SK-N-SH treated with all-trans-retinoic acid at 6 μM for 48 hours (cell line): ENCODE results near the gene UBASH3B.

ENCODE experiments used
- ATAC-seq: fragments of 200-7000 bp; cut with Tn5 transposase; 3 replicates; pipeline ENCODE4 v1.9.1; 2020; ENCODE audit warnings: mild to moderate bottlenecking, moderate library complexity
- ARNTL ChIP-seq: fragments of 450-650 bp; formaldehyde crosslinking; IDR thresholded peaks from 2 replicates; pipeline ENCODE4 v1.5.0; 2020; ENCODE audit warnings: low read depth, mild to moderate bottlenecking, moderate library complexity, borderline replicate concordance
- BACH2 ChIP-seq: fragments of 250-450 bp; sonication (Bioruptor Pico); IDR thresholded peaks from 2 replicates; pipeline ENCODE4 v1.9.0; 2021; ENCODE audit warnings: mild to moderate bottlenecking, borderline replicate concordance
- ESRRG ChIP-seq: fragments of 250-450 bp; sonication (Bioruptor Pico); IDR thresholded peaks from 2 replicates; pipeline ENCODE4 v1.6.1; 2021; ENCODE audit warnings: mild to moderate bottlenecking
- GLIS3 ChIP-seq: fragments of 250-450 bp; sonication (Bioruptor Pico); IDR thresholded peaks from 2 replicates; pipeline ENCODE4 v1.5.0; 2020; ENCODE audit warnings: mild to moderate bottlenecking, moderate library complexity
- ISL1 ChIP-seq: fragments of 250-450 bp; sonication (Bioruptor Pico); IDR thresholded peaks from 2 replicates; pipeline ENCODE4 v2.1.2; 2022; ENCODE audit warnings: mild to moderate bottlenecking, moderate library complexity
- OSR1 ChIP-seq: fragments of 250-450 bp; sonication (Bioruptor Pico); IDR thresholded peaks from 2 replicates; pipeline ENCODE4 v1.8.0; 2022; ENCODE audit warnings: moderate library complexity, mild to moderate bottlenecking, inconsistent platforms
- PPARA ChIP-seq: fragments of 250-450 bp; sonication (Bioruptor Pico); IDR thresholded peaks from 2 replicates; pipeline ENCODE4 v1.5.0; 2020; ENCODE audit warnings: mild to moderate bottlenecking, borderline replicate concordance
- RARB ChIP-seq: fragments of 250-450 bp; sonication (Bioruptor Pico); IDR thresholded peaks from 2 replicates; pipeline ENCODE4 v1.8.0; 2021; ENCODE audit warnings: mild to moderate bottlenecking, moderate library complexity
- SNAI2 ChIP-seq: fragments of 250-450 bp; sonication (Bioruptor Pico); IDR thresholded peaks from 2 replicates; pipeline ENCODE4 v1.5.0; 2020; ENCODE audit warnings: mild to moderate bottlenecking, moderate library complexity
- TCF4 ChIP-seq: fragments of 250-450 bp; sonication (Bioruptor Pico); IDR thresholded peaks from 2 replicates; pipeline ENCODE4 v1.8.0; 2021; ENCODE audit warnings: mild to moderate bottlenecking, moderate library complexity, borderline replicate concordance
- TOX ChIP-seq: fragments of 250-450 bp; sonication (Bioruptor Pico); IDR thresholded peaks from 2 replicates; pipeline ENCODE4 v1.8.0; 2021; ENCODE audit warnings: mild to moderate bottlenecking, moderate library complexity, borderline replicate concordance
- ZC3H10 ChIP-seq: fragments of 250-450 bp; sonication (Bioruptor Pico); IDR thresholded peaks from 2 replicates; pipeline ENCODE4 v1.5.1; 2021; ENCODE audit warnings: mild to moderate bottlenecking, moderate library complexity
- ZFP30 ChIP-seq: fragments of 450-650 bp; formaldehyde crosslinking; IDR thresholded peaks from 2 replicates; pipeline ENCODE4 v1.5.0; 2022; ENCODE audit warnings: mild to moderate bottlenecking, moderate library complexity
- ZNF565 ChIP-seq: fragments of 450-650 bp; formaldehyde crosslinking; conservative IDR thresholded peaks from 2 replicates; pipeline ENCODE4 v1.5.0; 2020; ENCODE audit warnings: low read depth, mild to moderate bottlenecking, moderate library complexity
- ZNF70 ChIP-seq: fragments of 450-650 bp; formaldehyde crosslinking; IDR thresholded peaks from 2 replicates; pipeline ENCODE4 v1.5.0; 2020; ENCODE audit warnings: mild to moderate bottlenecking, moderate library complexity
- ZNF8 ChIP-seq: fragments of 450-650 bp; formaldehyde crosslinking; IDR thresholded peaks from 2 replicates; pipeline ENCODE4 v1.5.0; 2020; ENCODE audit warnings: mild to moderate bottlenecking, moderate library complexity
- TF ChIP-seq, protein P1 (sequence below): fragments of 250-450 bp; sonication (Bioruptor Pico); IDR thresholded peaks from 2 replicates; pipeline ENCODE4 v1.5.0; 2020; ENCODE audit warnings: mild to moderate bottlenecking, moderate library complexity
- TF ChIP-seq, protein P2 (sequence below): fragments of 250-450 bp; sonication (Bioruptor Pico); IDR thresholded peaks from 2 replicates; pipeline ENCODE4 v1.8.0; 2021; ENCODE audit warnings: low read depth, mild to moderate bottlenecking, moderate library complexity, borderline replicate concordance
- TF ChIP-seq, protein P3 (sequence below): fragments of 250-450 bp; sonication (Bioruptor Pico); IDR thresholded peaks from 2 replicates; pipeline ENCODE4 v1.8.0; 2020; ENCODE audit warnings: mild to moderate bottlenecking, moderate library complexity, borderline replicate concordance
- TF ChIP-seq, protein P4 (sequence below): fragments of 250-450 bp; sonication (Bioruptor Pico); IDR thresholded peaks from 2 replicates; pipeline ENCODE4 v1.5.1; 2020; ENCODE audit warnings: low read depth, mild to moderate bottlenecking, moderate library complexity
- TF ChIP-seq, protein P5 (sequence below): fragments of 250-450 bp; sonication (Bioruptor Pico); IDR thresholded peaks from 2 replicates; pipeline ENCODE4 v1.5.1; 2021; ENCODE audit warnings: mild to moderate bottlenecking, moderate library complexity

Gene UBASH3B

DNA sequence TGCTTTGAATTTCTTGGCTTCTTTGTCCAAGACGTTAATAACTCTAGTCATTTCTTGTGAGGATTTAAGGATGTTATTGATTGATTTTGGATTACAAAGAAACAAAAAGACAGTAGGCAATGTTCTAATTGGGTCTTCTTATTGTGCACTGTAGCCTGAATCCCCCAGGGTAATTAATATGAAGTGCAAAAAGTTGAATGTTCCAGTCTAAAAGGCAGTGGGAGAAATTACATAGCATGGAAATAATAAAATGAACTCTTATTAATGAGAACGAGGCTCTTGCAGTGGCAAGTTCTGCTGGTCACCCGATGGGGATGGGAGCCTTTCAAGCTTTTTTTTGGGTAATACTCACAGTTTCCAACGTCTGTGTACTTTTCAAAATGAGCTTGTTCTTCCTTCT lies 45.6 kb downstream of the UBASH3B start (continued):
- TF ChIP-seq, protein P1, sequence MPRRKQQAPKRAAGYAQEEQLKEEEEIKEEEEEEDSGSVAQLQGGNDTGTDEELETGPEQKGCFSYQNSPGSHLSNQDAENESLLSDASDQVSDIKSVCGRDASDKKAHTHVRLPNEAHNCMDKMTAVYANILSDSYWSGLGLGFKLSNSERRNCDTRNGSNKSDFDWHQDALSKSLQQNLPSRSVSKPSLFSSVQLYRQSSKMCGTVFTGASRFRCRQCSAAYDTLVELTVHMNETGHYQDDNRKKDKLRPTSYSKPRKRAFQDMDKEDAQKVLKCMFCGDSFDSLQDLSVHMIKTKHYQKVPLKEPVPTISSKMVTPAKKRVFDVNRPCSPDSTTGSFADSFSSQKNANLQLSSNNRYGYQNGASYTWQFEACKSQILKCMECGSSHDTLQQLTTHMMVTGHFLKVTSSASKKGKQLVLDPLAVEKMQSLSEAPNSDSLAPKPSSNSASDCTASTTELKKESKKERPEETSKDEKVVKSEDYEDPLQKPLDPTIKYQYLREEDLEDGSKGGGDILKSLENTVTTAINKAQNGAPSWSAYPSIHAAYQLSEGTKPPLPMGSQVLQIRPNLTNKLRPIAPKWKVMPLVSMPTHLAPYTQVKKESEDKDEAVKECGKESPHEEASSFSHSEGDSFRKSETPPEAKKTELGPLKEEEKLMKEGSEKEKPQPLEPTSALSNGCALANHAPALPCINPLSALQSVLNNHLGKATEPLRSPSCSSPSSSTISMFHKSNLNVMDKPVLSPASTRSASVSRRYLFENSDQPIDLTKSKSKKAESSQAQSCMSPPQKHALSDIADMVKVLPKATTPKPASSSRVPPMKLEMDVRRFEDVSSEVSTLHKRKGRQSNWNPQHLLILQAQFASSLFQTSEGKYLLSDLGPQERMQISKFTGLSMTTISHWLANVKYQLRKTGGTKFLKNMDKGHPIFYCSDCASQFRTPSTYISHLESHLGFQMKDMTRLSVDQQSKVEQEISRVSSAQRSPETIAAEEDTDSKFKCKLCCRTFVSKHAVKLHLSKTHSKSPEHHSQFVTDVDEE (CRISPR knock-in tag), result no peak
- TF ChIP-seq ESRRG (CRISPR knock-in tag), result no peak
- no peak for TF ChIP-seq OSR1
- TF ChIP-seq, all 23 proteins: peak for 0

DNA sequence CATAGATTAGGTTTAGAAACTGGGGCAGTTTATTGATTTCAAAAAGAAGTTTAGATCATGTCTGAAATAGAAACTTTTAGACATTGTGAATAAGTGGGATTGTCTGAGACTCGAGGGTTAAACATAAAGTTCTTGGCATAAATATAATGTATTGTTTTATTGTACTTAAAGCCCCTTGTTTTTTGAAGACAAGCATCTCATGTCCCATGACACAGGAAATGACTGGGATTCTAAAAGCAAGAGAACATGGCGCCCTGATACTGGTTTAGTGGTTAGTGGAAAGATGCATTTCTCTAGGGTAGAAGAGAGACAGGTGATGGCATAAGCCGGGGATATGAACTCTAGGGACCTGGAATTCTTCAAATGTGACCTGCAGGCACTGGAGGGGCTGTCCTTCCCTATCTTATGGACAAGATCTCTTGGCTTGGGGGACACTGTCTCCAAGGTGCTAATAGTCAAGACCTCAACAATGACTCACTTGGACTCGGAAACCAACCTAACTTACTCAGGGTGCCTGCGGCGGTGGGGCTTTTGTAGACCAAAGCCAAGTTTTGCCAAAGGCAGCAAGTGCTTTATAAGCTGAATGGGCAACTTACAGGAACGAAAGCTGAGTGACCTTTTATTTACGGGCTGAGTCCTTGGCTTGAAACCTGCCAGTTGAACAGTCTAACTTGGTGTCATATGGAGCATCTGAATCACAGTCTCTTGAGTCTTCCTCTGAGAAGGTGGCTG lies 48.2 kb downstream of the UBASH3B start:
- ATAC-seq, result no peak
- TF ChIP-seq, protein P2, sequence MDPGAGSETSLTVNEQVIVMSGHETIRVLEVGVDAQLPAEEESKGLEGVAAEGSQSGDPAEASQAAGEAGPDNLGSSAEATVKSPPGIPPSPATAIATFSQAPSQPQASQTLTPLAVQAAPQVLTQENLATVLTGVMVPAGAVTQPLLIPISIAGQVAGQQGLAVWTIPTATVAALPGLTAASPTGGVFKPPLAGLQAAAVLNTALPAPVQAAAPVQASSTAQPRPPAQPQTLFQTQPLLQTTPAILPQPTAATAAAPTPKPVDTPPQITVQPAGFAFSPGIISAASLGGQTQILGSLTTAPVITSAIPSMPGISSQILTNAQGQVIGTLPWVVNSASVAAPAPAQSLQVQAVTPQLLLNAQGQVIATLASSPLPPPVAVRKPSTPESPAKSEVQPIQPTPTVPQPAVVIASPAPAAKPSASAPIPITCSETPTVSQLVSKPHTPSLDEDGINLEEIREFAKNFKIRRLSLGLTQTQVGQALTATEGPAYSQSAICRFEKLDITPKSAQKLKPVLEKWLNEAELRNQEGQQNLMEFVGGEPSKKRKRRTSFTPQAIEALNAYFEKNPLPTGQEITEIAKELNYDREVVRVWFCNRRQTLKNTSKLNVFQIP (CRISPR knock-in tag), result no peak
- TF ChIP-seq, protein P1 (CRISPR knock-in tag), result no peak
- TF ChIP-seq ZNF8 (CRISPR knock-in tag), result no peak
- TF ChIP-seq ARNTL (CRISPR knock-in tag), result no peak
- TF ChIP-seq, protein P3, sequence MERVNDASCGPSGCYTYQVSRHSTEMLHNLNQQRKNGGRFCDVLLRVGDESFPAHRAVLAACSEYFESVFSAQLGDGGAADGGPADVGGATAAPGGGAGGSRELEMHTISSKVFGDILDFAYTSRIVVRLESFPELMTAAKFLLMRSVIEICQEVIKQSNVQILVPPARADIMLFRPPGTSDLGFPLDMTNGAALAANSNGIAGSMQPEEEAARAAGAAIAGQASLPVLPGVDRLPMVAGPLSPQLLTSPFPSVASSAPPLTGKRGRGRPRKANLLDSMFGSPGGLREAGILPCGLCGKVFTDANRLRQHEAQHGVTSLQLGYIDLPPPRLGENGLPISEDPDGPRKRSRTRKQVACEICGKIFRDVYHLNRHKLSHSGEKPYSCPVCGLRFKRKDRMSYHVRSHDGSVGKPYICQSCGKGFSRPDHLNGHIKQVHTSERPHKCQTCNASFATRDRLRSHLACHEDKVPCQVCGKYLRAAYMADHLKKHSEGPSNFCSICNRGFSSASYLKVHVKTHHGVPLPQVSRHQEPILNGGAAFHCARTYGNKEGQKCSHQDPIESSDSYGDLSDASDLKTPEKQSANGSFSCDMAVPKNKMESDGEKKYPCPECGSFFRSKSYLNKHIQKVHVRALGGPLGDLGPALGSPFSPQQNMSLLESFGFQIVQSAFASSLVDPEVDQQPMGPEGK (CRISPR knock-in tag), result no peak
- TF ChIP-seq ZNF70 (CRISPR knock-in tag), result no peak
- no peak for TF ChIP-seq ZC3H10 (CRISPR knock-in tag)
- TF ChIP-seq ZNF565, result no peak
- TF ChIP-seq SNAI2, result no peak
- TF ChIP-seq GLIS3 (CRISPR knock-in tag), result no peak
- TF ChIP-seq TOX (CRISPR knock-in tag), result no peak
- no peak for TF ChIP-seq PPARA
- no peak for TF ChIP-seq RARB (CRISPR knock-in tag)
- TF ChIP-seq BACH2 (CRISPR knock-in tag), result no peak
- no peak for TF ChIP-seq TCF4 (CRISPR knock-in tag)
- TF ChIP-seq, protein P4, sequence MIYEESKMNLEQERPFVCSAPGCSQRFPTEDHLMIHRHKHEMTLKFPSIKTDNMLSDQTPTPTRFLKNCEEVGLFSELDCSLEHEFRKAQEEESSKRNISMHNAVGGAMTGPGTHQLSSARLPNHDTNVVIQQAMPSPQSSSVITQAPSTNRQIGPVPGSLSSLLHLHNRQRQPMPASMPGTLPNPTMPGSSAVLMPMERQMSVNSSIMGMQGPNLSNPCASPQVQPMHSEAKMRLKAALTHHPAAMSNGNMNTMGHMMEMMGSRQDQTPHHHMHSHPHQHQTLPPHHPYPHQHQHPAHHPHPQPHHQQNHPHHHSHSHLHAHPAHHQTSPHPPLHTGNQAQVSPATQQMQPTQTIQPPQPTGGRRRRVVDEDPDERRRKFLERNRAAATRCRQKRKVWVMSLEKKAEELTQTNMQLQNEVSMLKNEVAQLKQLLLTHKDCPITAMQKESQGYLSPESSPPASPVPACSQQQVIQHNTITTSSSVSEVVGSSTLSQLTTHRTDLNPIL, result no peak
- TF ChIP-seq OSR1, result no peak
- no peak for TF ChIP-seq ISL1

DNA sequence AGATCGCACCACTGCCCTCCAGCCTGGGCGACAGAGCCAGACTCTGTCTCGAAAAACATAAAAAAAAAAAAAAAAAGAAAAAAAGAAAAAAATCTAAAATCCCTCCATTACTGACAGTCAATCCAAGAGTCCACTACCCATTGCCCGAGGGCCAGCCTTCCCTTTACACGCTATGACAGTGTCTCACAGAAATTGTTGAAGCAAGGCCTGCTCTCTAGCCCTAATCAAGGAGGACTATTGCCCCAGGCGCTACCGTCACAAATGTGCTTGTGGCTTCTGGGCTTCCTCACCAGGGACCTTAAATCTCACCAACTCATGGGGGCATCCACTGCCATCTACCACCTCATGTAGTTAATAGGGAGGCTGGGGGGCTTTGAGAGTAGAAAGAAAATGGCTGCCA lies 49.9 kb downstream of the UBASH3B start:
- TF ChIP-seq ZNF8 (CRISPR knock-in tag) (no peak), OSR1 (no peak), ZFP30 (CRISPR knock-in tag) (no peak), PPARA (no peak), TCF4 (CRISPR knock-in tag) (no peak), SNAI2 (no peak), ISL1 (no peak), GLIS3 (CRISPR knock-in tag) (no peak)
- TF ChIP-seq, protein P5, sequence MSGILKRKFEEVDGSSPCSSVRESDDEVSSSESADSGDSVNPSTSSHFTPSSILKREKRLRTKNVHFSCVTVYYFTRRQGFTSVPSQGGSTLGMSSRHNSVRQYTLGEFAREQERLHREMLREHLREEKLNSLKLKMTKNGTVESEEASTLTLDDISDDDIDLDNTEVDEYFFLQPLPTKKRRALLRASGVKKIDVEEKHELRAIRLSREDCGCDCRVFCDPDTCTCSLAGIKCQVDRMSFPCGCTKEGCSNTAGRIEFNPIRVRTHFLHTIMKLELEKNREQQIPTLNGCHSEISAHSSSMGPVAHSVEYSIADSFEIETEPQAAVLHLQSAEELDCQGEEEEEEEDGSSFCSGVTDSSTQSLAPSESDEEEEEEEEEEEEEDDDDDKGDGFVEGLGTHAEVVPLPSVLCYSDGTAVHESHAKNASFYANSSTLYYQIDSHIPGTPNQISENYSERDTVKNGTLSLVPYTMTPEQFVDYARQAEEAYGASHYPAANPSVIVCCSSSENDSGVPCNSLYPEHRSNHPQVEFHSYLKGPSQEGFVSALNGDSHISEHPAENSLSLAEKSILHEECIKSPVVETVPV (CRISPR knock-in tag), result no peak
- TF ChIP-seq, protein P2 (CRISPR knock-in tag), result no peak
- ATAC-seq, result no peak
